WI38 (cell line): ENCODE data around the gene CRYAB.

ENCODE experiments used
- H3K4me3 ChIP-seq: 2 replicates; pipeline ENCODE4 v1.5.1; 2011; ENCODE audit warnings: low read depth, mild to moderate bottlenecking, control low read depth, low read length
- CTCF ChIP-seq: IDR thresholded peaks from 2 replicates; pipeline ENCODE4 v1.5.1; 2012; ENCODE audit warnings: low read depth, mild to moderate bottlenecking, control low read depth, low read length

CRYAB gene

GRCh38 chr11:111911563-111912401 lies at the start of gene CRYAB:
Gene CRYAB, minus strand, starts transcription at chr11:111911770. Its CDS starts 46 bp downstream, at chr11:111911724.
- no peak for TF ChIP-seq CTCF
- H3K4me3 ChIP-seq, result no peak within 1 kb of the TSS

DNA sequence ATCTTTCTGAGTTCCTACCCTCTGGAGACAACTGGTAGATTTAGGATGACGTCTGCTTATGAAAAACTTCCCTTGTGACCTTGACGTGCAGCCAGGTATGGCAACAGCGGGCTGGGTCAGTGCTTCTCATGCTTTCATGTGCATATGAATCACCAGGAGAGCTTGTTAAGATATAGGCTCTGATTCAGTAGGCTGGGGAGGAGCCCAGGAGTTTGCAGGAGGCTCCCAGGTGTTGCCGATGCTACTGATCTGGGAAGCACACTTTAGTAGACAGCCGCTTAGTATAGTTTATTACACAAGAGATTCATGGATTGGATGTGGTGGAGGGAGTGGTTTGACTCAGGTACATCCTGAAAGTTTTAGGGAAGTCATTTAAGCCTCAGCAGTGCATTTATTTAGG lies 49.3 kb upstream of the CRYAB start:
- no peak overlapping the region for H3K4me3 ChIP-seq
- TF ChIP-seq CTCF, result no peak

DNA sequence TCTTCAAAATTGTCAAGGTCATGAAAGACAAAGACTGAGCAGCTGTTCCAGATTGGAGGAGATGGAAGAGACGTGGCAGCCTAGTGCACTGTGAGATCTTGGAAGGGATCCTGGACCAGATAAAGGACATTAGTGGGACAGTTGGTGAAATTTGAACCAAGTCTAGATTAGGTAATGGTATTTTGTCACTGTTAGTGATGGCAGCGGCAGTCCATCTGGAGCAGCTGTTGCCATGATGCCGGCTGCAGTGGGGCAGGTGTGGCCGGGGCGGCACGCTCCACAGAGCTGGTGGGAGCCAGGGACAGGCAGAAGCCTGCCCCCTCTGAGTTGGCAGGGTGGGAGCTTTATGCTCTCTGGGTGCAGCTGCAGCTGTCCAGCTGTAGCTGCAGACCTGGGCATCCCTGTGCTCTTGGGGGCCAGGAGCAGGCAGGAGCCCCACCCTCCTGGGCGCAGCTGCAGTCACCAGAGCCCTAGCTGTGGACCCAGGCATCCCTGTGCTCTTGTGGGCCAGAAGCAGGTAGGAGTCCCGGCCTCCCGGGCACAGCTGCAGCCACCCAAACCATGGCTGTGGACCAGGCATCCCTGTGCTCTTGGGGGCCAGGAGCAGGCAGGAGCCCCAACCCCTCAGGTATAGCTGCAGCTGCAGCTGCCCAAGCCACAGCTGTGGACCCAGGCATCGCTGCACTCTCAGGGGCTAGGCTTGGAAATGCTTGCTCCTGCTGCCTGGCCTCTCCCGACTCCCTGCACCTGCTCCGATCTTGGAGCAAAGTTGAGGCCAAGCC lies 46.3 kb upstream of the CRYAB start:
- no peak for TF ChIP-seq CTCF
- H3K4me3 ChIP-seq, result no peak overlapping the region

- H3K4me3 ChIP-seq, result no peak overlapping the region
- TF ChIP-seq CTCF, result no peak
Measured at GRCh38 chr11:111954154-111954553, 42.6 kb upstream of the CRYAB start.

GRCh38 chr11:111951565-111951964 lies 40.0 kb upstream of the CRYAB start:
- H3K4me3 ChIP-seq, result no peak overlapping the region
- TF ChIP-seq CTCF, result no peak

DNA sequence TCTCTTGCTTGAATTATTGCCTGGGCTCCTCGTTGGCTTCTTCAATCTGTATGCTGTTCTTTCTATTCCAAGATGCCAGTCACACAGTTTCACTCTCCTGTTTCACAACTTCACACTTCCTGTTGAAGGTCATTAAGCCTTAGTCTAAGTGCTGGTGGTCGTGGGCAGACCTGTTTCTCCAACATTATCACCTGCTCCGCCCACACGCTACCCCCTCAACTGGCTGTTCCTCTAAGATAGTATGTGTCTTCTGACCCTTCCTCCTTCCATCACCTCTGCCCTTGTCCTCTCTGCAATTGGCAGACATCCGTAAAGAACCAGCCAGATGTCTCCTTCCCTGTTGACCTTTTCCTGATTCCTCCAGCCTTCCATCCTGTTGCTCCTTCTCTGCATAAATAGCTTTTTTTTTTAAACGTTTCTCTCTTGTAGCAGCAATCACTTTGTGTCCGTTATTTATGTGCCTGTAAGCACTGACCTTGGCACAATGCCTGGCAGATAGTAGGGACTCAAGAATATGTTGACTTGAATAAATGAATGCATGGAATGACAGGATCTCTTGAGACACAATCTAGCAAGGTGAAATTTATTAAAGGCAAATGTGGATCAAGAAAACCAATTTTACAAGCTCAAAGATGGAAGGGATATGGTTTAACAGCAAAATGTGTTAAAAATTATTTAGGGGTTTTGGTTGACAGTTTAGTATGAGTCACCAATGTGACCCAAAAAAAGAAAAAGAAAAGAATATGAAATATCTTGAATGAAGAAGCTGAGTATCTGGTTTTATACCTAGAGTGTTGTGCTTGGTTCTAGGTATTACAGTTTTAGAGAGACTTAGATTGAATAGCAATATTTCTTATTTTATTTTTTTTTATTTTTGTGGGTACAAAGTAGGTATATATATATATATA lies 38.2 kb upstream of the CRYAB start:
- H3K4me3 ChIP-seq, result no peak overlapping the region
- no peak for TF ChIP-seq CTCF
